ENCODE measurements around the gene KRT72.

- TF ChIP-seq, protein P1, sequence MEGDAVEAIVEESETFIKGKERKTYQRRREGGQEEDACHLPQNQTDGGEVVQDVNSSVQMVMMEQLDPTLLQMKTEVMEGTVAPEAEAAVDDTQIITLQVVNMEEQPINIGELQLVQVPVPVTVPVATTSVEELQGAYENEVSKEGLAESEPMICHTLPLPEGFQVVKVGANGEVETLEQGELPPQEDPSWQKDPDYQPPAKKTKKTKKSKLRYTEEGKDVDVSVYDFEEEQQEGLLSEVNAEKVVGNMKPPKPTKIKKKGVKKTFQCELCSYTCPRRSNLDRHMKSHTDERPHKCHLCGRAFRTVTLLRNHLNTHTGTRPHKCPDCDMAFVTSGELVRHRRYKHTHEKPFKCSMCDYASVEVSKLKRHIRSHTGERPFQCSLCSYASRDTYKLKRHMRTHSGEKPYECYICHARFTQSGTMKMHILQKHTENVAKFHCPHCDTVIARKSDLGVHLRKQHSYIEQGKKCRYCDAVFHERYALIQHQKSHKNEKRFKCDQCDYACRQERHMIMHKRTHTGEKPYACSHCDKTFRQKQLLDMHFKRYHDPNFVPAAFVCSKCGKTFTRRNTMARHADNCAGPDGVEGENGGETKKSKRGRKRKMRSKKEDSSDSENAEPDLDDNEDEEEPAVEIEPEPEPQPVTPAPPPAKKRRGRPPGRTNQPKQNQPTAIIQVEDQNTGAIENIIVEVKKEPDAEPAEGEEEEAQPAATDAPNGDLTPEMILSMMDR (conservative IDR thresholded peaks at IDR 0.05) = no peak
- TF ChIP-seq EZH2 (IDR thresholded peaks at IDR 0.05; ENCODE audit: low read depth) = no peak
Observed at GRCh38 chr12:52603314-52603713, 2.1 kb upstream of the KRT72 start.

Data from PC-9 (cell line).